Keratinocyte (primary cell): ENCODE results near the gene FBXO42. TPM values are rescaled to one million over a fixed set of nuclear protein-coding genes. Genes with fewer than 3 reads are reported as not detected.

Experiments
- DNase-seq: peaks from one replicate; pipeline ENCODE4 v3.0.0-alpha.2; 2011; ENCODE audit warnings: low read depth, missing footprints, low spot score
- FAIRE-seq: peaks from 2 replicates; lab custom pipeline; 2011; peaks lifted over from hg19 to GRCh38; lab: Jason Lieb, UNC
- H2AFZ ChIP-seq: 2 replicates; pipeline ENCODE4 v1.6.0; 2012; ENCODE audit warnings: low read length, control low read depth, inconsistent platforms; ENCODE audit not compliant: control insufficient read depth
- H3K27ac ChIP-seq: 2 replicates; pipeline ENCODE4 v1.5.1; 2011; ENCODE audit warnings: low read length; ENCODE audit not compliant: control insufficient read depth, insufficient read depth
- H3K27me3 ChIP-seq: 3 replicates; pipeline ENCODE4 v1.6.0; 2011; ENCODE audit warnings: low read length; ENCODE audit not compliant: control insufficient read depth, insufficient read depth; ENCODE audit errors: extremely low read depth
- H3K36me3 ChIP-seq, 2 experiments: 2 replicates in 1 of 2; 3 replicates in 1 of 2; pipeline ENCODE4 v1.5.1; 2011; ENCODE audit warnings: low read length in 2 of 2, mild to moderate bottlenecking in 1 of 2; ENCODE audit not compliant: control insufficient read depth in 2 of 2, insufficient read depth in 2 of 2; ENCODE audit errors: extremely low read depth in 1 of 2
- H3K4me1 ChIP-seq: 3 replicates; pipeline ENCODE4 v1.5.1; 2011; ENCODE audit warnings: low read length; ENCODE audit not compliant: control insufficient read depth, insufficient read depth; ENCODE audit errors: extremely low read depth
- H3K4me2 ChIP-seq: 3 replicates; pipeline ENCODE4 v1.6.0; 2011; ENCODE audit warnings: low read depth, low read length; ENCODE audit not compliant: control insufficient read depth, insufficient read depth; ENCODE audit errors: extremely low read depth
- H3K4me3 ChIP-seq, 3 experiments: fragments of 200-600 bp in 1 of 3; sonication (generic) in 1 of 3; 2 replicates in 2 of 3; 3 replicates in 1 of 3; pipeline ENCODE4 v1.5.1; 2011 to 2016; ENCODE audit warnings: low read length in 3 of 3, mild to moderate bottlenecking in 3 of 3, control low read depth in 2 of 3, inconsistent platforms in 1 of 3, low read depth in 1 of 3, mixed read lengths in 1 of 3, mixed run types in 1 of 3, moderate library complexity in 1 of 3; ENCODE audit not compliant: control insufficient read depth in 2 of 3, insufficient read depth in 2 of 3; ENCODE audit errors: extremely low read depth in 1 of 3
- H3K79me2 ChIP-seq: 2 replicates; pipeline ENCODE4 v1.6.0; 2012; ENCODE audit warnings: low read length; ENCODE audit not compliant: control insufficient read depth, insufficient read depth
- H3K9ac ChIP-seq: 3 replicates; pipeline ENCODE4 v1.6.0; 2011; ENCODE audit warnings: low read length; ENCODE audit not compliant: control insufficient read depth, insufficient read depth; ENCODE audit errors: extremely low read depth
- H3K9me1 ChIP-seq: 3 replicates; pipeline ENCODE4 v1.6.0; 2011; ENCODE audit warnings: low read length; ENCODE audit not compliant: control insufficient read depth, insufficient read depth; ENCODE audit errors: extremely low read depth
- H3K9me3 ChIP-seq: 2 replicates; pipeline ENCODE4 v1.5.1; 2012; ENCODE audit warnings: low read depth, low read length; ENCODE audit not compliant: control insufficient read depth
- H4K20me1 ChIP-seq: 3 replicates; pipeline ENCODE4 v1.6.0; 2011; ENCODE audit warnings: low read length; ENCODE audit not compliant: control insufficient read depth, insufficient read depth; ENCODE audit errors: extremely low read depth
- EZH2 ChIP-seq: IDR thresholded peaks from one replicate; pipeline ENCODE4 v1.6.1; 2012; ENCODE audit warnings: inconsistent platforms, mild to moderate bottlenecking, low read length, moderate library complexity
- dilution Hi-C: fragments of 300-500 bp; cut with MboI; formaldehyde crosslinking; loops from one replicate; pipeline ENCODE4 v1.7.0; 2020; ENCODE audit warnings: low sequenced_read_pairs; ENCODE audit not compliant: extremely low pct_ligation_motif_present
- polyA plus RNA-seq, 5 experiments: library from polyadenylated mRNA; depleted of rRNA in 3 of 5; stranded (reverse) in 3 of 5; stranded (forward) in 1 of 5; unstranded in 1 of 5; fragments of >200 nt; gene quantifications; 1 replicate in 1 of 5; 2 replicates in 3 of 5; 3 replicates in 1 of 5; pipeline versions ENCODE4 v1.2.1 to v1.2.3, GENCODE V29; 2011 to 2012; ENCODE audit warnings: missing spikeins in 2 of 5, low read depth in 1 of 5, low replicate concordance in 1 of 5
- TF ChIP-seq, protein P1 (sequence below), 3 experiments: IDR thresholded peaks in 1 of 3; conservative IDR thresholded peaks in 1 of 3; optimal IDR thresholded peaks in 1 of 3; 2 replicates in 2 of 3; 3 replicates in 1 of 3; pipeline versions ENCODE3 to v1.5.1; 2011; ENCODE audit warnings: low read length in 3 of 3, mild to moderate bottlenecking in 3 of 3, moderate library complexity in 2 of 3, control low read depth in 1 of 3, inconsistent platforms in 1 of 3; ENCODE audit not compliant: insufficient read depth in 2 of 3; ENCODE audit errors: extremely low read depth in 1 of 3

The FBXO42 gene
- polyA plus RNA-seq, 1 donor (not counting 4 experiments of a cell fraction or from before 2014, with no cell fraction given), result 14.1 TPM

DNA sequence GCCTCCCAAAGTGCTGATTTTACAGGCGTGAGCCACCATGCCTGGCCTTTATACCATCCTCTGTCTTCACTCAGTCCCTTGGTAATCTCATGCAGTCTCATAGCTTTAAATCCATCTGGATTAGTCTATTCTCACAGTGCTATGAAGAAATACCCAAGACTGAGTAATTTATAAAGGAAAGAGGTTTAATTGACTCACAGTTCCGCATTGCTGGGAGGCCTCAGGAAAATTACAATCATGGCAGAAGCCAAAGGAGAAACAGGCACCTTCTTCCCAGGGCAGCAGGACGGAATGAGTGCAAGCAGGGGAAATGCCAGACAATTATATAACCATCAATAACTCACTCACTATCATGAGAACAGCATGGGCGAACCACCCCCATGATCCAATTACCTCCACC lies 66.2 kb downstream of the FBXO42 start:
- Histone ChIP-seq H3K27me3 (no peaks in the 10 kb centered on the region), H3K9me1 (no peaks in the 10 kb centered on the region), H3K79me2 (no peaks in the 10 kb centered on the region), H3K36me3 (peaks cover 0 to 4% of the 10 kb centered on the region in 2 experiments), H2AFZ (no peak overlapping the region), H3K9me3 (no peaks in the 10 kb centered on the region), H4K20me1 (no peaks in the 10 kb centered on the region), H3K27ac (no peak overlapping the region), H3K9ac (no peak overlapping the region), H3K4me2 (no peak overlapping the region), H3K4me1 (no peaks in the 10 kb centered on the region), H3K4me3 (no peak overlapping the region)
- dilution Hi-C loops, result no loop called here
- DNase-seq (no peak), FAIRE-seq (no peak)
- TF ChIP-seq, protein P1, sequence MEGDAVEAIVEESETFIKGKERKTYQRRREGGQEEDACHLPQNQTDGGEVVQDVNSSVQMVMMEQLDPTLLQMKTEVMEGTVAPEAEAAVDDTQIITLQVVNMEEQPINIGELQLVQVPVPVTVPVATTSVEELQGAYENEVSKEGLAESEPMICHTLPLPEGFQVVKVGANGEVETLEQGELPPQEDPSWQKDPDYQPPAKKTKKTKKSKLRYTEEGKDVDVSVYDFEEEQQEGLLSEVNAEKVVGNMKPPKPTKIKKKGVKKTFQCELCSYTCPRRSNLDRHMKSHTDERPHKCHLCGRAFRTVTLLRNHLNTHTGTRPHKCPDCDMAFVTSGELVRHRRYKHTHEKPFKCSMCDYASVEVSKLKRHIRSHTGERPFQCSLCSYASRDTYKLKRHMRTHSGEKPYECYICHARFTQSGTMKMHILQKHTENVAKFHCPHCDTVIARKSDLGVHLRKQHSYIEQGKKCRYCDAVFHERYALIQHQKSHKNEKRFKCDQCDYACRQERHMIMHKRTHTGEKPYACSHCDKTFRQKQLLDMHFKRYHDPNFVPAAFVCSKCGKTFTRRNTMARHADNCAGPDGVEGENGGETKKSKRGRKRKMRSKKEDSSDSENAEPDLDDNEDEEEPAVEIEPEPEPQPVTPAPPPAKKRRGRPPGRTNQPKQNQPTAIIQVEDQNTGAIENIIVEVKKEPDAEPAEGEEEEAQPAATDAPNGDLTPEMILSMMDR (optimal IDR thresholded peaks at IDR 0.05 in 1 of 3, IDR thresholded peaks at IDR 0.05 in 1 of 3, conservative IDR thresholded peaks at IDR 0.05 in 1 of 3; ENCODE audit: extremely low read depth in 1 of 3, insufficient read depth in 2 of 3, low read length in 3 of 3), result no peak
- TF ChIP-seq EZH2, result no peak

DNA sequence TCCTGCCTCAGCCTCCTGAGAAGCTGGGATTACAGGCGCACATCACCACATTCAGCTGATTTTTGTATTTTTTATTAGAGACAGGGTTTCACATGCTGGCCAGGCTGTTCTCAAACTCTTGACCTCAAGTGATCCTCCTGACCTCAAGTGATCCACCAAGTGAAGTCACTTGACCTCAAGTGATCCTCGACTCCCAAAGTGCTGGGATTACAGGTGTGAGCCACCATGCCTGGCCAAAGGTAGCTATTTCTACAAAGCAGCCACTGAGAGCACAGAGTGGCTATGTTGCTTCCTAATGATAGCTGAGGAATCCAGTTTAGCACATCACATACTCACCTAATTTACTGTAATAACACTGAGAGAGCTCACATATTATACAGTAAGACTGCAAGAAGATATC lies 70.5 kb downstream of the FBXO42 start:
- TF ChIP-seq, protein P1 (optimal IDR thresholded peaks at IDR 0.05 in 1 of 3, IDR thresholded peaks at IDR 0.05 in 1 of 3, conservative IDR thresholded peaks at IDR 0.05 in 1 of 3; ENCODE audit: extremely low read depth in 1 of 3, insufficient read depth in 2 of 3, low read length in 3 of 3), result no peak
- no peak for TF ChIP-seq EZH2
- no peaks in the 10 kb centered on the region for H3K27me3 ChIP-seq
- dilution Hi-C loops, result no loop called here
- H3K4me1 ChIP-seq, result no peaks in the 10 kb centered on the region
- H4K20me1 ChIP-seq, result no peaks in the 10 kb centered on the region
- peaks cover 0 to 2% of the 10 kb centered on the region in 2 experiments for H3K36me3 ChIP-seq
- no peak overlapping the region for H3K27ac ChIP-seq
- no peaks in the 10 kb centered on the region for H3K9me1 ChIP-seq
- H3K9ac ChIP-seq, result no peak overlapping the region
- H3K9me3 ChIP-seq, result no peaks in the 10 kb centered on the region
- no peak for FAIRE-seq
- H3K4me2 ChIP-seq, result no peak overlapping the region
- no peak for DNase-seq
- no peak overlapping the region for H2AFZ ChIP-seq
- H3K79me2 ChIP-seq, result no peaks in the 10 kb centered on the region
- no peak overlapping the region for H3K4me3 ChIP-seq
